Astrocyte (in vitro differentiated cells and primary cell): ENCODE data around the gene IL1RAPL2.

Source experiments
- EZH2 ChIP-seq: IDR thresholded peaks from 2 replicates; pipeline ENCODE4 v1.6.1; 2012; ENCODE audit warnings: mild to moderate bottlenecking, low read length, inconsistent platforms; ENCODE audit not compliant: insufficient read depth
- TF ChIP-seq, protein P1 (sequence below): IDR thresholded peaks from 2 replicates; pipeline ENCODE4 v1.5.1; 2011; ENCODE audit warnings: low read depth, mild to moderate bottlenecking, inconsistent platforms, low read length, moderate library complexity; ENCODE audit not compliant: insufficient read depth

DNA sequence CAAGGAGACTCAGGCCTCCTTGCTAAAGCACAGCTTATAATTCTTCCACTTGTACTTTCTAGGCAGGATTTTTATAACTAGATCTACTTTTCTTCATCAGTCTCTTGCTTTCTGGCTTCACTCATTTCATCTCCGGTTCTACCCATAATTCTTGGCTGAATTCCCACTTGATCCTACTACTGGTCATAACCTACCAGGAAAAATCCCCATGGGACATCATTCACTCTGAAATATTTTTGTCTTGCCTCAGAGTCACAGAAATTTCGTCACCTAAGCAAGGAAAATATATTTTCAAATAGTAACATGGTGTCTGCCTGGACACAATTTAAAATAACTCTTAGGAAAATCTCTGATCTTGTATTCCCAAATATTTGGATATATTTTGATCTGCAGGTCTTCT is 532.2 kb downstream of the IL1RAPL2 start:
- TF ChIP-seq, protein P1, sequence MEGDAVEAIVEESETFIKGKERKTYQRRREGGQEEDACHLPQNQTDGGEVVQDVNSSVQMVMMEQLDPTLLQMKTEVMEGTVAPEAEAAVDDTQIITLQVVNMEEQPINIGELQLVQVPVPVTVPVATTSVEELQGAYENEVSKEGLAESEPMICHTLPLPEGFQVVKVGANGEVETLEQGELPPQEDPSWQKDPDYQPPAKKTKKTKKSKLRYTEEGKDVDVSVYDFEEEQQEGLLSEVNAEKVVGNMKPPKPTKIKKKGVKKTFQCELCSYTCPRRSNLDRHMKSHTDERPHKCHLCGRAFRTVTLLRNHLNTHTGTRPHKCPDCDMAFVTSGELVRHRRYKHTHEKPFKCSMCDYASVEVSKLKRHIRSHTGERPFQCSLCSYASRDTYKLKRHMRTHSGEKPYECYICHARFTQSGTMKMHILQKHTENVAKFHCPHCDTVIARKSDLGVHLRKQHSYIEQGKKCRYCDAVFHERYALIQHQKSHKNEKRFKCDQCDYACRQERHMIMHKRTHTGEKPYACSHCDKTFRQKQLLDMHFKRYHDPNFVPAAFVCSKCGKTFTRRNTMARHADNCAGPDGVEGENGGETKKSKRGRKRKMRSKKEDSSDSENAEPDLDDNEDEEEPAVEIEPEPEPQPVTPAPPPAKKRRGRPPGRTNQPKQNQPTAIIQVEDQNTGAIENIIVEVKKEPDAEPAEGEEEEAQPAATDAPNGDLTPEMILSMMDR = no peak
- TF ChIP-seq EZH2 = no peak
